Loucy (cell line): ENCODE data around the gene CYP2W1.

Source experiments
- H2AFZ ChIP-seq: fragments of 200-600 bp; sonication (generic); 2 replicates; pipeline ENCODE4 v1.6.0; 2016; ENCODE audit warnings: antibody characterized with exemption, mild to moderate bottlenecking, low read length, moderate library complexity
- H3F3A ChIP-seq: fragments of 200-600 bp; 2 replicates; pipeline ENCODE4 v1.6.0; 2016; ENCODE audit warnings: antibody characterized with exemption, low read depth, mild to moderate bottlenecking
- H3K27me3 ChIP-seq: fragments of 200-600 bp; sonication (generic); 2 replicates; pipeline ENCODE4 v1.6.1; 2014; ENCODE audit warnings: low read length, mild to moderate bottlenecking; ENCODE audit not compliant: insufficient read depth, poor library complexity, severe bottlenecking
- H3K36me3 ChIP-seq: fragments of 200-600 bp; sonication (generic); 2 replicates; pipeline ENCODE4 v1.6.1; 2016; ENCODE audit warnings: low read length; ENCODE audit not compliant: insufficient read depth
- H3K4me1 ChIP-seq: fragments of 200-600 bp; sonication (generic); 2 replicates; pipeline ENCODE4 v1.5.1; 2014; ENCODE audit warnings: low read length, mild to moderate bottlenecking; ENCODE audit not compliant: insufficient read depth, poor library complexity, severe bottlenecking
- H3K4me2 ChIP-seq: fragments of 200-600 bp; sonication (generic); 2 replicates; pipeline ENCODE4 v1.6.0; 2014; ENCODE audit warnings: antibody characterized with exemption, low read length, low read depth, mild to moderate bottlenecking; ENCODE audit not compliant: poor library complexity, severe bottlenecking
- H3K4me3 ChIP-seq: fragments of 200-600 bp; sonication (generic); 2 replicates; pipeline ENCODE4 v1.5.1; 2014; ENCODE audit warnings: low read length, mild to moderate bottlenecking, mixed read lengths; ENCODE audit not compliant: poor library complexity, severe bottlenecking
- H3K79me2 ChIP-seq: fragments of 200-600 bp; sonication (generic); 2 replicates; pipeline ENCODE4 v1.6.1; 2014; ENCODE audit warnings: low read length; ENCODE audit not compliant: insufficient read depth
- H3K9ac ChIP-seq: fragments of 200-600 bp; sonication (generic); 2 replicates; pipeline ENCODE4 v1.6.0; 2014; ENCODE audit warnings: mild to moderate bottlenecking, low read depth, low read length, moderate library complexity; ENCODE audit not compliant: poor library complexity, severe bottlenecking
- H3K9me2 ChIP-seq: fragments of 200-600 bp; sonication (generic); replicated peaks from 2 replicates; pipeline ENCODE4 v1.6.1; 2016; ENCODE audit warnings: low read depth, low read length, mixed read lengths
- H3K9me3 ChIP-seq: fragments of 200-600 bp; sonication (generic); 2 replicates; pipeline ENCODE4 v1.6.1; 2014; ENCODE audit warnings: mild to moderate bottlenecking, antibody characterized with exemption, low read length, low read depth; ENCODE audit not compliant: insufficient read depth
- H4K20me1 ChIP-seq: fragments of 200-600 bp; sonication (generic); 2 replicates; pipeline ENCODE4 v1.6.0; 2014; ENCODE audit warnings: antibody characterized with exemption, low read length, mild to moderate bottlenecking; ENCODE audit not compliant: insufficient read depth, poor library complexity, severe bottlenecking
- CTCF ChIP-seq: fragments of 200-600 bp; sonication (generic); conservative IDR thresholded peaks from 2 replicates; pipeline ENCODE4 v1.5.1; 2014; ENCODE audit warnings: mild to moderate bottlenecking, antibody characterized with exemption, low read length
- EZH2phosphoT487 ChIP-seq: fragments of 200-600 bp; IDR thresholded peaks from 2 replicates; pipeline ENCODE4 v1.6.1; 2018; ENCODE audit warnings: antibody characterized with exemption, mild to moderate bottlenecking, moderate library complexity, borderline replicate concordance

Gene CYP2W1

GRCh38 chr7:1028044-1028770, 45.2 kb downstream of the CYP2W1 start:
- peak overlapping the region; percentile 99 for H3K9ac ChIP-seq
- peak overlapping the region; percentile 86 for H3K4me3 ChIP-seq
- H3K36me3 ChIP-seq = no peaks in the 10 kb centered on the region; the same call in 1 of the 2 replicates
- H3K9me3 ChIP-seq = no peaks in the 10 kb centered on the region
- H2AFZ ChIP-seq = peak overlapping the region; percentile 72
- TF ChIP-seq CTCF (no peak), EZH2phosphoT487 (no peak)
- H3K79me2 ChIP-seq = peaks cover 76% of the 10 kb centered on the region
- no peaks in the 10 kb centered on the region for H3K9me2 ChIP-seq
- H3K27me3 ChIP-seq = no peaks in the 10 kb centered on the region
- H3K4me1 ChIP-seq = peaks cover 50% of the 10 kb centered on the region
- peaks cover 20% of the 10 kb centered on the region for H4K20me1 ChIP-seq
- no peaks in the 10 kb centered on the region for H3F3A ChIP-seq
- peak overlapping the region; percentile 97 for H3K4me2 ChIP-seq

GRCh38 chr7:1028775-1029636, 46.0 kb downstream of the CYP2W1 start:
- Histone ChIP-seq H3K79me2 (peaks cover 68% of the 10 kb centered on the region), H3F3A (no peaks in the 10 kb centered on the region), H2AFZ (peak overlapping the region; percentile 72), H3K27me3 (no peaks in the 10 kb centered on the region), H3K9ac (peak overlapping the region; percentile 99), H3K4me3 (peak overlapping the region; percentile 86), H3K36me3 (no peaks in the 10 kb centered on the region; the same call in 1 of the 2 replicates), H3K4me1 (peaks cover 55% of the 10 kb centered on the region), H4K20me1 (peaks cover 20% of the 10 kb centered on the region), H3K9me3 (no peaks in the 10 kb centered on the region), H3K4me2 (peak overlapping the region; percentile 97), H3K9me2 (no peaks in the 10 kb centered on the region)
- no peak for TF ChIP-seq CTCF
- no peak for TF ChIP-seq EZH2phosphoT487

- H3K79me2 ChIP-seq = peaks cover 60% of the 10 kb centered on the region
- TF ChIP-seq CTCF (no peak), EZH2phosphoT487 (no peak)
- no peaks in the 10 kb centered on the region for H3F3A ChIP-seq
- peak overlapping the region; percentile 99 for H3K9ac ChIP-seq
- no peak overlapping the region for H2AFZ ChIP-seq
- H4K20me1 ChIP-seq = peaks cover 20% of the 10 kb centered on the region
- H3K4me1 ChIP-seq = peaks cover 47% of the 10 kb centered on the region
- H3K4me3 ChIP-seq = peak overlapping the region; percentile 86
- no peaks in the 10 kb centered on the region for H3K27me3 ChIP-seq
- H3K9me3 ChIP-seq = no peaks in the 10 kb centered on the region
- no peaks in the 10 kb centered on the region; the same call in 1 of the 2 replicates for H3K36me3 ChIP-seq
- H3K9me2 ChIP-seq = no peaks in the 10 kb centered on the region
- peak overlapping the region; percentile 97 for H3K4me2 ChIP-seq
These were observed 46.9 kb downstream of the CYP2W1 start for GRCh38 chr7:1029637-1030443.
